Liver (tissue), 9 donors: Measurements from ENCODE around the gene GLIS1. TPM values are rescaled to one million over a fixed set of nuclear protein-coding genes. Genes with fewer than 3 reads are reported as not detected.

Source experiments
- DNase-seq: peaks from one replicate; pipeline ENCODE4 v3.0.0-alpha.2; 2017; ENCODE audit warnings: low spot score
- H3K27ac ChIP-seq, 2 donors: one replicate each; pipeline ENCODE4 v1.7.0; 2013; ENCODE audit warnings: inconsistent platforms in 2 of 2, low read length in 2 of 2, control low read depth in 1 of 2, low read depth in 1 of 2, mild to moderate bottlenecking in 1 of 2
- H3K27me3 ChIP-seq, 4 donors: one replicate each; pipeline versions ENCODE4 v1.6.1 to v1.7.0; 2013; ENCODE audit warnings: low read length in 3 of 4, inconsistent platforms in 1 of 4, mild to moderate bottlenecking in 1 of 4, moderate library complexity in 1 of 4; ENCODE audit not compliant: control insufficient read depth in 4 of 4, insufficient read depth in 4 of 4
- H3K36me3 ChIP-seq, 4 donors: one replicate each; pipeline versions ENCODE4 v1.6.1 to v1.7.0; 2013; ENCODE audit warnings: low read length in 3 of 4, mild to moderate bottlenecking in 3 of 4, low read depth in 1 of 4, moderate library complexity in 1 of 4; ENCODE audit not compliant: control insufficient read depth in 4 of 4, insufficient read depth in 3 of 4
- H3K4me1 ChIP-seq, 4 donors: one replicate each; pipeline versions ENCODE4 v1.6.1 to v1.7.0; 2013; ENCODE audit warnings: low read length in 3 of 4, mild to moderate bottlenecking in 3 of 4, moderate library complexity in 1 of 4; ENCODE audit not compliant: control insufficient read depth in 4 of 4, insufficient read depth in 4 of 4
- H3K4me3 ChIP-seq, 3 donors: one replicate each; pipeline versions ENCODE4 v1.6.1 to v1.7.0; 2013; ENCODE audit warnings: low read length in 3 of 3, control low read depth in 1 of 3, low read depth in 1 of 3, mild to moderate bottlenecking in 1 of 3
- H3K9ac ChIP-seq, 2 donors: one replicate each; pipeline ENCODE4 v1.7.0; 2013; ENCODE audit warnings: low read length in 2 of 2, mild to moderate bottlenecking in 2 of 2, moderate library complexity in 2 of 2, control low read depth in 1 of 2, low read depth in 1 of 2
- H3K9me3 ChIP-seq, 4 donors: one replicate each; pipeline versions ENCODE4 v1.6.1 to v1.7.0; 2013; ENCODE audit warnings: low read length in 3 of 4; ENCODE audit not compliant: control insufficient read depth in 4 of 4
- EGR1 ChIP-seq, 2 donors: IDR thresholded peaks; 2 replicates each; pipeline ENCODE4 v1.6.1; 2016 to 2018; ENCODE audit warnings: antibody characterized with exemption in 2 of 2, low read depth in 2 of 2
- FOXA1 ChIP-seq: IDR thresholded peaks from 2 replicates; pipeline ENCODE4 v1.6.1; 2016; ENCODE audit warnings: antibody characterized with exemption
- FOXA2 ChIP-seq: IDR thresholded peaks from 2 replicates; pipeline ENCODE4 v1.6.1; 2016; ENCODE audit warnings: antibody characterized with exemption
- GABPA ChIP-seq, 2 donors: IDR thresholded peaks in 1 of 2; conservative IDR thresholded peaks in 1 of 2; 2 replicates each; pipeline ENCODE4 v1.6.1; 2016; ENCODE audit warnings: antibody characterized with exemption in 2 of 2, mild to moderate bottlenecking in 1 of 2, moderate library complexity in 1 of 2
- HNF4A ChIP-seq, 2 donors: conservative IDR thresholded peaks; 2 replicates each; pipeline ENCODE4 v1.6.1; 2016; ENCODE audit warnings: antibody characterized with exemption in 2 of 2, mild to moderate bottlenecking in 2 of 2
- HNF4G ChIP-seq: IDR thresholded peaks from 2 replicates; pipeline ENCODE4 v1.6.1; 2016; ENCODE audit warnings: antibody characterized with exemption
- JUND ChIP-seq, 2 donors: IDR thresholded peaks; 2 replicates each; pipeline ENCODE4 v1.6.1; 2016; ENCODE audit warnings: antibody characterized with exemption in 2 of 2
- NR2F2 ChIP-seq: IDR thresholded peaks from 2 replicates; pipeline ENCODE4 v1.6.1; 2016; ENCODE audit warnings: antibody characterized with exemption
- RAD21 ChIP-seq, 2 donors: IDR thresholded peaks; 2 replicates each; pipeline ENCODE4 v1.6.1; 2016; ENCODE audit warnings: antibody characterized with exemption in 2 of 2, mild to moderate bottlenecking in 2 of 2
- RXRA ChIP-seq, 2 donors: IDR thresholded peaks; 2 replicates each; pipeline ENCODE4 v1.6.1; 2017 to 2018; ENCODE audit warnings: antibody characterized with exemption in 2 of 2, mild to moderate bottlenecking in 1 of 2
- SP1 ChIP-seq: IDR thresholded peaks from 2 replicates; pipeline ENCODE4 v1.6.1; 2018; ENCODE audit warnings: antibody characterized with exemption, mild to moderate bottlenecking
- TAF1 ChIP-seq: conservative IDR thresholded peaks from 2 replicates; pipeline ENCODE4 v1.6.1; 2016; ENCODE audit warnings: antibody characterized with exemption, mild to moderate bottlenecking
- YY1 ChIP-seq: IDR thresholded peaks from 2 replicates; pipeline ENCODE4 v1.6.1; 2016; ENCODE audit warnings: antibody characterized with exemption, mild to moderate bottlenecking
- WGBS: extraction: QIAGEN DNeasy Blood & Tissue Kit; methylation state at CpG from one replicate; pipeline ENCODE4 v1.1.7; 2013; 5-methylcytosine and 5-hydroxymethylcytosine counted together
- polyA plus RNA-seq, 2 donors: library from polyadenylated mRNA; stranded (reverse) in 1 of 2; unstranded in 1 of 2; fragments of 200-250 nt in 1 of 2; fragments of >200 nt in 1 of 2; fragmentation: Nextera tagmentation in 1 of 2; extraction: Ambion mirVana in 1 of 2; gene quantifications; one replicate each; pipeline versions ENCODE4 v1.2.1 to v1.2.3, GENCODE V29; 2013 to 2015
- total RNA-seq, 2 donors: library from RNA; depleted of rRNA; stranded (reverse); fragments of >200 nt; gene quantifications; one replicate each; pipeline ENCODE4 v1.2.3, GENCODE V29; 2014
- TF ChIP-seq, protein P1 (sequence below): IDR thresholded peaks from 2 replicates; pipeline ENCODE4 v1.6.1; 2016; ENCODE audit warnings: antibody characterized with exemption
- TF ChIP-seq, protein P2 (sequence below): fragments of 150-350 bp; IDR thresholded peaks from 2 replicates; pipeline ENCODE4 v1.5.1; 2017; ENCODE audit warnings: improper control_type of control experiment, low read depth, low read length; ENCODE audit not compliant: missing input control
- TF ChIP-seq, protein P3 (sequence below): IDR thresholded peaks from 2 replicates; pipeline ENCODE4 v1.6.1; 2016; ENCODE audit warnings: antibody characterized with exemption
- TF ChIP-seq, protein P4 (sequence below): IDR thresholded peaks from 2 replicates; pipeline ENCODE4 v1.6.1; 2016; ENCODE audit warnings: antibody characterized with exemption, mild to moderate bottlenecking
- TF ChIP-seq, protein P5 (sequence below): IDR thresholded peaks from 2 replicates; pipeline ENCODE4 v1.6.1; 2016; ENCODE audit warnings: antibody characterized with exemption
- donor health status: healthy.
- donor health status: healthy.
- donor health status: healthy.
- donor health status: healthy.
- donor health status: healthy.

GLIS1 gene
- total and polyA plus RNA-seq, 4 donors, result under 0.01 to 0.05 TPM; not detected in 2

DNA sequence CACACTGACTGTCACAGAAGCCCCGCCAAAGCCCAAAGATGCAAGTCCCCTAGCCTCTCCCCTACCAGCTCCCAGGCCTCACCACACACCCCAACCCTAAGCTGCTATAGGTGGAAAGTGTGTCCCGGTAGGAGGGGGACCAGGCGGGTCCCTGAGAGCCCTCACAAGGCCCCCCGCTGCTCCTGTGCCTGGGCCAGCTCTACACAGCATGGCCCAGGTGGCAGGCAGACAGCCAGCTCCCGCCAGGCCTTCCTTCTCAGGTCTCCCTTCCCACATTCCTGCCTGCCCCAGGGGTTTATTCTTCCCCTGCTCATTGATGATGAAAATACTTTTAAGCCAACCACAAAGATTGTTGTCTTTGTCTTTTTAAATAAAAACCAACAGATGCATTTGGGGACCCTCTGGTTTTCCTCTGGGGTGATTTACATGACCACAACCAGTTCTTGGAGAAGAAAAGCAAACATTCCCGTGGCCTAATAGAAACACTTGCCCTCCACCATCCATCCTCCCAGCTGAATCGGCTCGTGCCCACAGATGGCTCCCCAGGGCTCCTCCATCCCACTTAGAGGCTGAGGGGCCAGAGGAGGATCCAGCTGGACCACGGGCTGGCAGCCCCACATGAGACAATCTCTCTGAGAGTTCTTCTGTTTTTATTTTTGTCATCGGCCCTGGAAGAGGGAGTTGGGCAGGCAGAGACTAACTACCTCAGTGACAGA lies 186.7 kb downstream of the GLIS1 start:
- WGBS, result 73% methylated on average over 10 of the region's 10 CpGs
- no peaks in the 10 kb centered on the region for H3K27me3 ChIP-seq
- no peak for TF ChIP-seq RXRA (IDR thresholded peaks at IDR 0.05)
- TF ChIP-seq EGR1 (IDR thresholded peaks at IDR 0.05; ENCODE audit: low read depth in 2 of 2), result no peak
- no peak for TF ChIP-seq HNF4A (conservative IDR thresholded peaks at IDR 0.05)
- TF ChIP-seq SP1, result no peak
- TF ChIP-seq TAF1, result no peak
- TF ChIP-seq, protein P1, sequence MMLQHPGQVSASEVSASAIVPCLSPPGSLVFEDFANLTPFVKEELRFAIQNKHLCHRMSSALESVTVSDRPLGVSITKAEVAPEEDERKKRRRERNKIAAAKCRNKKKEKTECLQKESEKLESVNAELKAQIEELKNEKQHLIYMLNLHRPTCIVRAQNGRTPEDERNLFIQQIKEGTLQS, result no peak
- no peak for TF ChIP-seq NR2F2
- no peak for TF ChIP-seq HNF4G
- no peak for TF ChIP-seq GABPA (IDR thresholded peaks at IDR 0.05 in 1 of 2, conservative IDR thresholded peaks at IDR 0.05 in 1 of 2)
- TF ChIP-seq, protein P2, sequence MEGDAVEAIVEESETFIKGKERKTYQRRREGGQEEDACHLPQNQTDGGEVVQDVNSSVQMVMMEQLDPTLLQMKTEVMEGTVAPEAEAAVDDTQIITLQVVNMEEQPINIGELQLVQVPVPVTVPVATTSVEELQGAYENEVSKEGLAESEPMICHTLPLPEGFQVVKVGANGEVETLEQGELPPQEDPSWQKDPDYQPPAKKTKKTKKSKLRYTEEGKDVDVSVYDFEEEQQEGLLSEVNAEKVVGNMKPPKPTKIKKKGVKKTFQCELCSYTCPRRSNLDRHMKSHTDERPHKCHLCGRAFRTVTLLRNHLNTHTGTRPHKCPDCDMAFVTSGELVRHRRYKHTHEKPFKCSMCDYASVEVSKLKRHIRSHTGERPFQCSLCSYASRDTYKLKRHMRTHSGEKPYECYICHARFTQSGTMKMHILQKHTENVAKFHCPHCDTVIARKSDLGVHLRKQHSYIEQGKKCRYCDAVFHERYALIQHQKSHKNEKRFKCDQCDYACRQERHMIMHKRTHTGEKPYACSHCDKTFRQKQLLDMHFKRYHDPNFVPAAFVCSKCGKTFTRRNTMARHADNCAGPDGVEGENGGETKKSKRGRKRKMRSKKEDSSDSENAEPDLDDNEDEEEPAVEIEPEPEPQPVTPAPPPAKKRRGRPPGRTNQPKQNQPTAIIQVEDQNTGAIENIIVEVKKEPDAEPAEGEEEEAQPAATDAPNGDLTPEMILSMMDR, result no peak
- TF ChIP-seq, protein P3, sequence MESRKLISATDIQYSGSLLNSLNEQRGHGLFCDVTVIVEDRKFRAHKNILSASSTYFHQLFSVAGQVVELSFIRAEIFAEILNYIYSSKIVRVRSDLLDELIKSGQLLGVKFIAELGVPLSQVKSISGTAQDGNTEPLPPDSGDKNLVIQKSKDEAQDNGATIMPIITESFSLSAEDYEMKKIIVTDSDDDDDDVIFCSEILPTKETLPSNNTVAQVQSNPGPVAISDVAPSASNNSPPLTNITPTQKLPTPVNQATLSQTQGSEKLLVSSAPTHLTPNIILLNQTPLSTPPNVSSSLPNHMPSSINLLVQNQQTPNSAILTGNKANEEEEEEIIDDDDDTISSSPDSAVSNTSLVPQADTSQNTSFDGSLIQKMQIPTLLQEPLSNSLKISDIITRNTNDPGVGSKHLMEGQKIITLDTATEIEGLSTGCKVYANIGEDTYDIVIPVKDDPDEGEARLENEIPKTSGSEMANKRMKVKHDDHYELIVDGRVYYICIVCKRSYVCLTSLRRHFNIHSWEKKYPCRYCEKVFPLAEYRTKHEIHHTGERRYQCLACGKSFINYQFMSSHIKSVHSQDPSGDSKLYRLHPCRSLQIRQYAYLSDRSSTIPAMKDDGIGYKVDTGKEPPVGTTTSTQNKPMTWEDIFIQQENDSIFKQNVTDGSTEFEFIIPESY, result no peak
- TF ChIP-seq, protein P4, sequence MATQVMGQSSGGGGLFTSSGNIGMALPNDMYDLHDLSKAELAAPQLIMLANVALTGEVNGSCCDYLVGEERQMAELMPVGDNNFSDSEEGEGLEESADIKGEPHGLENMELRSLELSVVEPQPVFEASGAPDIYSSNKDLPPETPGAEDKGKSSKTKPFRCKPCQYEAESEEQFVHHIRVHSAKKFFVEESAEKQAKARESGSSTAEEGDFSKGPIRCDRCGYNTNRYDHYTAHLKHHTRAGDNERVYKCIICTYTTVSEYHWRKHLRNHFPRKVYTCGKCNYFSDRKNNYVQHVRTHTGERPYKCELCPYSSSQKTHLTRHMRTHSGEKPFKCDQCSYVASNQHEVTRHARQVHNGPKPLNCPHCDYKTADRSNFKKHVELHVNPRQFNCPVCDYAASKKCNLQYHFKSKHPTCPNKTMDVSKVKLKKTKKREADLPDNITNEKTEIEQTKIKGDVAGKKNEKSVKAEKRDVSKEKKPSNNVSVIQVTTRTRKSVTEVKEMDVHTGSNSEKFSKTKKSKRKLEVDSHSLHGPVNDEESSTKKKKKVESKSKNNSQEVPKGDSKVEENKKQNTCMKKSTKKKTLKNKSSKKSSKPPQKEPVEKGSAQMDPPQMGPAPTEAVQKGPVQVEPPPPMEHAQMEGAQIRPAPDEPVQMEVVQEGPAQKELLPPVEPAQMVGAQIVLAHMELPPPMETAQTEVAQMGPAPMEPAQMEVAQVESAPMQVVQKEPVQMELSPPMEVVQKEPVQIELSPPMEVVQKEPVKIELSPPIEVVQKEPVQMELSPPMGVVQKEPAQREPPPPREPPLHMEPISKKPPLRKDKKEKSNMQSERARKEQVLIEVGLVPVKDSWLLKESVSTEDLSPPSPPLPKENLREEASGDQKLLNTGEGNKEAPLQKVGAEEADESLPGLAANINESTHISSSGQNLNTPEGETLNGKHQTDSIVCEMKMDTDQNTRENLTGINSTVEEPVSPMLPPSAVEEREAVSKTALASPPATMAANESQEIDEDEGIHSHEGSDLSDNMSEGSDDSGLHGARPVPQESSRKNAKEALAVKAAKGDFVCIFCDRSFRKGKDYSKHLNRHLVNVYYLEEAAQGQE, result no peak
- TF ChIP-seq RAD21 (IDR thresholded peaks at IDR 0.05), result no peak
- no peak for TF ChIP-seq JUND (IDR thresholded peaks at IDR 0.05)
- no peak for TF ChIP-seq FOXA1
- TF ChIP-seq YY1, result no peak
- TF ChIP-seq FOXA2, result no peak
- TF ChIP-seq, protein P5, sequence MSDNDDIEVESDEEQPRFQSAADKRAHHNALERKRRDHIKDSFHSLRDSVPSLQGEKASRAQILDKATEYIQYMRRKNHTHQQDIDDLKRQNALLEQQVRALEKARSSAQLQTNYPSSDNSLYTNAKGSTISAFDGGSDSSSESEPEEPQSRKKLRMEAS, result no peak
- peaks cover 0 to 3% (median 0%) of the 10 kb centered on the region in 4 donors for H3K4me1 ChIP-seq
- DNase-seq, result no peak
- no peak overlapping the region for H3K4me3 ChIP-seq
- H3K36me3 ChIP-seq, result no peaks in the 10 kb centered on the region
- no peak overlapping the region for H3K27ac ChIP-seq
- no peak overlapping the region for H3K9ac ChIP-seq
- H3K9me3 ChIP-seq, result no peaks in the 10 kb centered on the region
